Neural cell (in vitro differentiated cells): ENCODE results near the gene ATP2B2.

Source experiments
- CTCF ChIP-seq: fragments of 450-650 bp; IDR thresholded peaks from 2 replicates; pipeline ENCODE4 v1.5.1; 2014; ENCODE audit warnings: antibody characterized with exemption, mild to moderate bottlenecking, moderate library complexity; ENCODE audit not compliant: poor library complexity, severe bottlenecking
- EP300 ChIP-seq: fragments of 450-650 bp; conservative IDR thresholded peaks from 2 replicates; pipeline ENCODE4 v1.6.1; 2014; ENCODE audit warnings: antibody characterized with exemption, mild to moderate bottlenecking, moderate library complexity; ENCODE audit not compliant: poor library complexity, severe bottlenecking
- EZH2 ChIP-seq: fragments of 200-600, 300-800 bp; shearing (Covaris generic), sonication (generic); IDR thresholded peaks from 2 replicates; pipeline ENCODE4 v1.6.1; 2014; ENCODE audit warnings: antibody characterized with exemption, low read length, borderline replicate concordance, mild to moderate bottlenecking; ENCODE audit not compliant: insufficient read depth, poor library complexity, severe bottlenecking
- POLR2AphosphoS5 ChIP-seq: IDR thresholded peaks from 2 replicates; pipeline ENCODE4 v1.6.1; 2012
- SMC3 ChIP-seq: fragments of 450-650 bp; conservative IDR thresholded peaks from 2 replicates; pipeline ENCODE4 v1.6.1; 2014; ENCODE audit warnings: antibody characterized with exemption, mild to moderate bottlenecking, moderate library complexity; ENCODE audit not compliant: poor library complexity
- TAF1 ChIP-seq: IDR thresholded peaks from 2 replicates; pipeline ENCODE4 v1.6.1; 2012; ENCODE audit warnings: low read depth

GRCh38 chr3:10430805-10431204, 74.6 kb downstream of the ATP2B2 start:
- TF ChIP-seq CTCF (no peak), SMC3 (no peak), POLR2AphosphoS5 (no peak), TAF1 (no peak), EZH2 (no peak), EP300 (no peak)
